ENCODE measurements around the gene CACFD1.

CACFD1 gene

DNA sequence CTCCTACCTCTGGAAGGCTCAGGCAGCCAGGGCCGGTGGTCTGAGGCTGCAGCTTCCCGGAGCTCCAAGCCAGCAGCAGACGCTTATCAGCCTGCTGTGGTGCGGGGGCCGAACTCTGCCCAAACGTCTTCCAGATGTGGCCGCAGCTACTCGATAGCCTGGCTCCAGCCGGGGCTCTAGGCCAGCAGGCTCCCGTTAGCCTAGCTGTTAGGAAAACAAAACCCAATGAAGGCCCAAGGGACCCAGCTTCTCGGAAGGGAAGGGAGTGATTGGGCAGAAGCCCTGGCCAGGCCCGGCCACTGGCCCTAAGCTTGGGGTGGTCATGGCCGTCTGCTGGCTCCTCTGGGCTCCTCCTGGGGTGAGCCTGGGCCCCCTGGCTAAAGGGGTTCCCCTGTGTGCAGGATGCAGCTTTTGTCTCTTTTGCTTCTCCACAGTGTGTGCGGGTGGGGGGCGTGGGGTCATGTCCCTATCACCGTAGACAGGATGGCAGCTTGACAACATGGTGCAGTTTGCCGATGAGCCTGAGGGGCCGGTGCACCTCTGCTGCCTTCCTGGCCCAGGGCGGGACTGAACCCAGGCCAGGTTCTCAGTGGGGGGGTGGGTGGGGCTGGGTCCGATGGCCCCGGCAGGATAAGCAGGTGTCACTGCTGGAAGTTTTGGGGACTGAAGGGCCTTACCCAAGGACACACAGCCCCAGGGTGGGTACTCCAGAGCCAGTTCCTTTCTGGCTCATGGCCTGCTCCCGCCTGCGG is 46.3 kb downstream of the CACFD1 start:
- DNase-seq = no peak

DNA sequence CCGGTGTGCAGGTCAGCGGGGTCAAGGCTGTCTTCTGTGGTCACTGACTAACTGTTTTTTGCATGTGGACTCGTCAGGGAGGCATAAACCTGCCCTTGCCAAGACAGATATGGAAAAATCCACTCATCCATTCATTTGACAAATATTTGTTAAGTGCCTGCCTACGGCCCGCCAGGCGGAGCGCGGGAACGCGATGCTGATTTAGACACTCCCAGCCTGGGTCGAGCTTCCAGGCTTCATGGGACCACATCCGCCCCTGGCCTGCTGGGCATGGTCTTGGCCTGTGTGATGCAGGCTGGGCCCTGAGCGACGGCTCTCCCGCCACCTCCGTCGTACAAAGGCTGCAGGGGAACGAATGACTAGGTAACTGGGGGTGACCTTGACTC is 46.9 kb downstream of the CACFD1 start:
- DNase-seq = no peak

DNA sequence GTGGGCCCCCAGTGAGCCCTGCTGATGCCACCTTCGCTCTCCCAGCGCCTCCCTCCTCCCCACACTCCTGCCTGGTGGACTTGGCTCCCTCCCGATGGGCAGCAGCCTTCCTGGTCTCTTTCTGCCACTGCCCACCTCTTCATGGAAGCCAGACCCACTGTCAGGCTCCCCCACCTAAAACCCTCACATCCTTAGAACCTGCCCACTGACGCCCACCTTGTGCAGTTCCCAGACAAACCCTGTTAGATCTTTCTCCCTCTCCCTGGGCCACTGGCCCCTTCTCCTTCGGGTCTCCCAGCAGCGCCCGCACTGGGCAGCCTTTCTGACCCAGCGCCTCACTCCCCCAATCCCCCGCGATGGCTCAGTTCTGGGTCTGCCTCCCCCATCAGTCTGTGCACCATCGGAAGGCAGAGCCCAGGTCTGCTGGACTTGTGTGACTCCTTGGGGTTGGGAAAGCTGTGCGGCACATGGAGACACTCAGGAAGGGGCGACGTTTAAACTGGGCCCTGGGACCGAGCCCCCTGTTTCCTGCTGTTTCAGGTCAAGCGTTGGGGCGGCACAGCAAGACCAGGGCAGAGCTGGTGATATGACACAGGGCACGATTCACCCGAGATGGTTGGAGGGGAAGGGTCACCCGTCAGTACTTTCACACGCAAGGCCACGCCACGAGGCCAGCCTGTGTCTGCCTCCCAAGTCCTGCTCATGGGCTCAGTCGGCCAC is 47.6 kb downstream of the CACFD1 start:
- no peak for DNase-seq

DNA sequence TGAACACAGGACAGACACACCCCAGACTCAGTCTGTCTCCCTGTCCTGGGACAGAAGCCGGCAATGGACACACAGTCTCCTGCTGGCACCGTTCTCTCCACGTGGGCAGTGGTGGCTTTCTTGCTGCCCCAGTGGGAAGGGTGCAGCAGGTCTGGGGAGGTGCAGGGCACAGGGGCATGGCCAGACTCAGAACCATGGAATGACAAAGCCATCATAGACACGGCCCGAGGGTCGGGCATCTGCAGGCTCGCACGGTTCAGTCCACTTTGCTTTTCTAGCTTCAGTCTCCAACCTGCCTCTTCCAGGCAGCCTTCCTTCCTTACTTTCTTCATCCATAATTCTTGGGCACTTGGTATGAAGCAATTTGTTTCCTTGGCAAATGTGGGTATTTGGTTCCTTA is 48.3 kb downstream of the CACFD1 start:
- no peak for DNase-seq

DNA sequence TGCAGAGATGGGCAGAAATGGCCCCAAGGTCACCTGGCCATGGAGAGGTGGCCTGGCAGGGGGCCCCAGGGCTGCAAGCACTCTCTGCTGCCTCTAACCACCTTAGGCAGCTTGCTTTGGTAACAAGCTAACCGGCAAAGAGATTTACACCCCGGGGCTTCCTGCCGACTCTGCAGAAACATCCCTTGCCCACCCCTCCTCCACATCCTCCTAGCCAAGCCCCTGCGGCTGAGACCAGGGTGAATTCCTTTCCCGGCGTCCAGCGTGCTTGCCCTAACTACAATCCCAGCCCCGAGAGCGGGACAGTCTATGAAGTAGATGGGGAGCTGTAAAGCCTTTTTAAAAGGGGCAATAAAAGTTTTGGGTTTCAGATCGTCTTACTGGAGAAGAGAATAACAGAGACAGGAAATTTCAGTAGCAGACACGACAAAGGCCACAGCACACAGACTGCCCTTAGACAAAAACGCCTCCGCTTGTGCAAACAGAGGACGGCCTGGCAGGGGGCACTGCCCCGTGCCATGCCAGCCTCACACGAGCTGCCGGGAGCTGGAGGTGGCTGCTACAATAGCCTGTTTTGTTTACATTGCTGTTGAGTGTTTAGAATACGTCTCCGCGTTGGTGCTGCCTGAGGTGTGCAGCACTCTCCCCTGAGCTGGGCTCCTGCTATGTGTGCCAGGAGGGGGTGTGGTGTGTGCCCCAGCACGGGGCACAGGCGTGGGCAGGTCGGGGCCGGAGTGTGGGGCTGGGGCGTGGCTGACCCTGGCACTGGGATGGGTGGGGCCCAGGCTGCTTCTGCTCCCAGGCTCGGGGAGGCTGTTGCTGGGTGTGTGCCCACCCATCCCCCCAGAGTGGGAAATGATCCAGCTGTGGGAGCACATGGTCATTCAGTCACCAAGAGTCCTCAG is 49.7 kb downstream of the CACFD1 start:
- no peak for DNase-seq

- DNase-seq = no peak
Measured at GRCh38 chr9:133510926-133511505, 51.2 kb downstream of the CACFD1 start.

DNA sequence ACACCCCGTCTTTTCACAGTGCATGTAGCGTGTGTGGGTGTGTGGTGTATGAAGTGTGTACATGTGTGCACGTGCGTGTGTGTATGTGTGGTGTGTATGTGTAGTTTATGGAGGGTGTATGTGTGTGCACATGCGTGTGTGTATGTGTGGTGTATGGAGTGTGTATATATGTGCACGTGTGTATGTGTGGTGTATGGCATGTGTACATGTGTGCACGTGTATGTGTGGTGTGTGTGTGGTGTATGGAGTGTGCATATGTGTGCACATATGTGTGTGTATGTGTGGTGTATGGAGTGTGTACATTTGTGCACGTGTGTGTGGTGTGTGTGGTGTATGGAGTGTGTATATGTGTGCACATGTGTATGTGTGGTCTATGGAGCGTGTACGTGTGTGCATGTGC is 51.8 kb downstream of the CACFD1 start:
- DNase-seq = no peak

GRCh38 chr9:133512253-133513213 is 52.8 kb downstream of the CACFD1 start:
- no peak for DNase-seq

DNA sequence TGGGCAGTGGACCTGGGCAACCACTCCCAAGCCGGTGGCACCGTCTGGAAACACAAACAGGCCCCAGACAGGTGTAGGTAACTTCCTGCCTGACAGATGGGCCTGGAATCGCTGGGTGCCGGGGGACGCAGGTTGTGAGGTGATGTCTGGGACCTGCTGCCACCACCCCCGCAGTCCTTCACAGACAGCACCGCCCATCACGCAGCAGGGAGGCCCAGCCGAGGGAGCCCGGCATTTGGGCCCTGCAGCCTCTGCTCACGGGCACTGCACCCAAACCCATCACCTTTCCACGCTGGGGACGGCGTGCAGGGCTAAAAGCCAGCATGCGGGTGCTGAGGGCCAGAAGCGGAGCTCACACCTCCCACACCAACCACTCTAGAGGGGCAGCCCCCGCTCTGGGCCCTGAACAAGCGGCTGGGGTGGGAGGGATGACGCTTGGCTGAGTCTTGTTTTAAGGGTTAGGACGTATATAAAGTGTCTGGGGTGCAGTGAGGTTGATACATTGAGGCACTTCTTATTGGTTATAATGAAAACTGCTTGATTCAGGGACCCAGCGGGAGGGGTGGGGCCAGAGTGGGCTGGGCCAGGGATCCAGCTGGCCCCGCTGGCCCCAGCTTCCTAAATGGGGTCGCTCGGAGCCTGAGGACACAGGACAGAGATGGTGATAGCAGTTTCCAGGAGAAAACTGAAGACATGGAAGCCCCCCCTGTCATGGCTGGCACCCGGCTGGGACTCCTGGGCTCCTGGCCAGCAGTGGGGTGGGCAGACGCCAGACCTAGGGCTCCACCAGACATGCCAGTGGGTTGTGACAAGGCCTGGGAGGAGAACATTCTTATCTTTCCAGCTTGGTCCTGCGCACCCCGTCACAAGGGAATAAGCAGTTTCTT is 53.7 kb downstream of the CACFD1 start:
- no peak for DNase-seq

GRCh38 chr9:133514460-133515239 is 54.9 kb downstream of the CACFD1 start:
- no peak for DNase-seq

DNA sequence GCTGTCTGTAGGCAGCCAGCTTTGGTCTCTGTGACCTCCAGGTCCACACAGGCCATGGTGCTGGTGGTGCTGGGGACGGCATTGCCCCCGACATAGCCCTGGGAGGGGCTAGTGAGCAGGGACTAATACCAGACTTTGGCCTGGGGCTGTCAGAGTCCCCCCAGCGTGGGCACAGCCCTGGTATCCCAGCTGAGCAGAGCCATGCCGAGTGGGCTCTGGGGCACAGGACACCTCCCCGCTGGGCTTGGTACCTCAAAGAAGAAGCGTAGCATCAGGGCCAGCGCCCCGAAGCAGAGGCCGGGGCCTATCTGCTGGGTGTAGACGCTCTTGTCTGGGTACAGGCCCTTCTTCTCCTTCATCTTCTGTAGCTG is 55.4 kb downstream of the CACFD1 start:
- DNase-seq = no peak

DNA sequence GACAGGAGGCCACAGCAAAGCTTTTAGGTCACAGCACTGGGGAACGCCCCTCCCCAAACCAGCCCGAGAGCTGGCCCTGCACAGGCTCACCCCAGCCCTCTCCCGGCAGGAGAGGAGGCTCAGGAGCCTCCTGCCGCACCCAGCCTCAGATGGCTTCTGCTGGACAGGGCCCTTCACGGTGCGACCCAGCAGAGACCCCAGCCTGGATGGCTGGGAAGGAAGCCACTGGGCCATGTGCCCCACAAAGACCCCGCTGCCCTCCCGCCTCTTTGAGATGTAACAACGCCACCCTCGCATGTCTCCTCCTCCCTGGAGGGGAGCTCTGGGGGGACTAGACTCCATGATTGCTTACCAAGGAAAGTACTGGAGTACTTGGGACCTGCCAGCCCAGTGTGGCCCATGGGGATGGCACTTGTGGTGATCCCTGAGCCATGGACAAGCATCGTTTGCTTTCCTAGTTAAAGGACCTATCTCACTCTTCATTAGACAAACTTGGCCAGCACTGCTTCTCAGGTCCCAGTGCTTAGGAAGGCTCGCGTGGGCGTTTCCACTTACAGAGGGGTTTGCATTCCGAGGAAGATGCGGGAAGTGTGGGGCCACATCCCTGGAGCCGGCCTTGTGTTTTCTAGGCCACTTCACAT is 56.0 kb downstream of the CACFD1 start:
- DNase-seq = no peak

- no peak for DNase-seq
Measured at GRCh38 chr9:133516256-133516960, 56.6 kb downstream of the CACFD1 start.

DNA sequence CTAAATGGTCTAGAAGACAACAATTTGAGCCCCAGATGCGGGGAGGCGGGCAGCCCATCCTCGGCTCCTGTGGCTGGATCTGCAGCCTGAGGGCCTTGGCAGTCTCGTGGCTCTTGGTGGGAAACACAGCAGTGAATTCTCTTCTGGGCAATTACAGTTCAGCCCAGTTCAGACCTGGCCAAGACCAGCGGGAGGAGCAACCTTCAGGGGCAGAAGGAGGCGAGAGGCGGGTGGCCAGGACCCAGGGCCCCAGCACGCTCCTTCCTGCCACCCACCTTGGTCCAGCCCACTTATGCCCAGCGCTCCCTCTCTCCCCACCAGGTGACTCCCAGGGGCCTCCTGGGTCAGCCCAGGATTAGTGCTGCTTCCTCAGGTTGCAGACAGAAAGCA is 57.2 kb downstream of the CACFD1 start:
- DNase-seq = no peak

- DNase-seq = no peak
Measured at GRCh38 chr9:133517711-133518110, 57.9 kb downstream of the CACFD1 start.

DNA sequence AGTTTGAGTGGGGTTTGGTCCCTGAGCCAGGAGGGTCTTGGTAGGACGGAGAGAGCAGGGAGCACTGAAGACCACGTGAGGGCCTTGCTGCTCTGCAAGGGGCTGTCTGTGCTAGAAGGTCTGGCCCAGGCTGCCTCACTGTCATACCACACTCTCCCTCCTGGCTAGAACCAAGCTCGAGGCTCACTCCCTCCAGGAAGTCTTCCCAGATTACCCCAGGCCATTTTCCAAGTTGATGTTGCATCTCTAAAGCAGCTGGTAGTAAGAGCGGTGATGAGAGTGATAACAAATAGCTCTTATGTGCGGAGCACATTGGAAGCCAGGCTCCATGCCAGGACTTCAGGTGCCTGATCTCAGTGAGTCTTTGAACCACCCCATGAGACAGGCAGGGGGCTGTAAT is 58.4 kb downstream of the CACFD1 start:
- DNase-seq = no peak

- no peak for DNase-seq
Measured at GRCh38 chr9:133518706-133519449, 59.1 kb downstream of the CACFD1 start.

DNA sequence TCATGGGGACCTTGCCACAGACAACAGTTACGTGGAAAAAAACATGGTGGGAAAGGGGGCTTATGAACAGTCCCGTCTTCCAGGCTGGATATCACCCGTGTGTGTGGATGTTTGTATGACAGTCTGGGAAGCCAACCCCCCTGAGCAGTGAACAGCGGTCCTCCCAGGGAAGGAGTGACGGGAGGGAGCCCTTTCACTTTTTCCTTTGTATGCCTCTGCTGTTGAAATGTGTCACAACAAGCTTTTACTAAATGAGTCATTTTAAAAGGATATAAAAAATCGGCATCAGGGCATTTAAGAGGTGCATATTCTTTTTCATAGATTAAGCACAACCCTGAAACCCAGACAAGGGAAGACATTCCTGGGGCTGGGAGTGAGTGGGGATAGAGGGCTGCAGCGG is 59.9 kb downstream of the CACFD1 start:
- DNase-seq = no peak
